ENCODE data around the gene SLC22A12.

DNA sequence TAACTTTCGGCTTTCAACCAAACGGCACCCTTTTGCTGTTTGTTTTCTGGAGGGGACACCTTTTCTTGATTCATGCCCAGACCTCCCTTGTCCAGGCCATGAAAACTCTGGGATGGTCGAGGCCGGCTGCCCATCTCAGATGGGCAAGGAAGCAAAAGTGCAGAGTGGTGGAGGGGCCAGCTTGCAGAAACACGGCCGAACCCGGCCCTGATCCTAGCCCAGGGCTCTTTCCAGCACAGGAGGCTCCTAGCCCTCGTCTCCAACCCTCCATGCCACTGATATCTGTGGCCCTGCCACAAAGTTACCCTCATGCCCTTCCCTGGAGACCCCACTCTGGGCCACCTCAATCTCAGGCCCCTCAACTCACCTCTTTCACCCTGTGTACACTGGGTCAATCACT is 18.9 kb upstream of the SLC22A12 start:
- TF ChIP-seq, protein P1, sequence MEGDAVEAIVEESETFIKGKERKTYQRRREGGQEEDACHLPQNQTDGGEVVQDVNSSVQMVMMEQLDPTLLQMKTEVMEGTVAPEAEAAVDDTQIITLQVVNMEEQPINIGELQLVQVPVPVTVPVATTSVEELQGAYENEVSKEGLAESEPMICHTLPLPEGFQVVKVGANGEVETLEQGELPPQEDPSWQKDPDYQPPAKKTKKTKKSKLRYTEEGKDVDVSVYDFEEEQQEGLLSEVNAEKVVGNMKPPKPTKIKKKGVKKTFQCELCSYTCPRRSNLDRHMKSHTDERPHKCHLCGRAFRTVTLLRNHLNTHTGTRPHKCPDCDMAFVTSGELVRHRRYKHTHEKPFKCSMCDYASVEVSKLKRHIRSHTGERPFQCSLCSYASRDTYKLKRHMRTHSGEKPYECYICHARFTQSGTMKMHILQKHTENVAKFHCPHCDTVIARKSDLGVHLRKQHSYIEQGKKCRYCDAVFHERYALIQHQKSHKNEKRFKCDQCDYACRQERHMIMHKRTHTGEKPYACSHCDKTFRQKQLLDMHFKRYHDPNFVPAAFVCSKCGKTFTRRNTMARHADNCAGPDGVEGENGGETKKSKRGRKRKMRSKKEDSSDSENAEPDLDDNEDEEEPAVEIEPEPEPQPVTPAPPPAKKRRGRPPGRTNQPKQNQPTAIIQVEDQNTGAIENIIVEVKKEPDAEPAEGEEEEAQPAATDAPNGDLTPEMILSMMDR (IDR thresholded peaks at IDR 0.05; ENCODE audit: insufficient read depth, low read depth, low read length) = no peak
- no peak for TF ChIP-seq EZH2 (IDR thresholded peaks at IDR 0.05; ENCODE audit: insufficient read depth, low read length)
